GM18861 (cell line): Measurements from ENCODE around the gene MYH9.

Experiments
- ATAC-seq: cut with Tn5 transposase; IDR thresholded peaks from one replicate; pipeline ENCODE4 v1.9.1; 2021; ENCODE audit not compliant: unreplicated experiment

Gene MYH9

GRCh38 chr22:36351921-36352802, 35.6 kb downstream of the MYH9 start:
- no peak for ATAC-seq

- no peak for ATAC-seq
Observed at GRCh38 chr22:36350751-36351594, 36.8 kb downstream of the MYH9 start.

GRCh38 chr22:36349726-36350125, 38.0 kb downstream of the MYH9 start:
- ATAC-seq: no peak

- no peak for ATAC-seq
Observed at GRCh38 chr22:36348760-36349159, 39.0 kb downstream of the MYH9 start.

GRCh38 chr22:36347094-36347493, 40.7 kb downstream of the MYH9 start:
- ATAC-seq: no peak

- ATAC-seq: no peak
Observed at GRCh38 chr22:36344106-36344827, 43.5 kb downstream of the MYH9 start.

GRCh38 chr22:36343720-36344105, 44.1 kb downstream of the MYH9 start:
- ATAC-seq: no peak

GRCh38 chr22:36343070-36343719, 44.6 kb downstream of the MYH9 start:
- ATAC-seq: no peak

GRCh38 chr22:36341640-36342041, 46.1 kb downstream of the MYH9 start:
- no peak for ATAC-seq

GRCh38 chr22:36340621-36341020, 47.1 kb downstream of the MYH9 start:
- ATAC-seq: no peak

- no peak for ATAC-seq
Observed at GRCh38 chr22:36339171-36340065, 48.3 kb downstream of the MYH9 start.

GRCh38 chr22:36337365-36338130, 50.2 kb downstream of the MYH9 start:
- ATAC-seq: no peak

GRCh38 chr22:36336246-36337182, 51.3 kb downstream of the MYH9 start:
- ATAC-seq: no peak

GRCh38 chr22:36335621-36336020, 52.1 kb downstream of the MYH9 start:
- ATAC-seq: no peak

- ATAC-seq: no peak
Observed at GRCh38 chr22:36334821-36335603, 52.8 kb downstream of the MYH9 start.

- no peak for ATAC-seq
Observed at GRCh38 chr22:36334081-36334820, 53.5 kb downstream of the MYH9 start.

- no peak for ATAC-seq
Observed at GRCh38 chr22:36333644-36334043, 54.1 kb downstream of the MYH9 start.
